ENCODE measurements around the gene ZFP28. TPM values are rescaled to one million over a fixed set of nuclear protein-coding genes. Genes with fewer than 3 reads are reported as not detected.

Gene ZFP28
- 0.05 TPM in 1 of 2 replicates, not detected in the other for total RNA-seq (2014; rRNA removed; shearing (Covaris generic))
- 0.06 TPM in 1 of 2 replicates, not detected in the other for polyA plus RNA-seq (2015; cell fraction: cytosol; rRNA removed)
- not detected in 2 replicates for polyA plus RNA-seq (2015; cell fraction: nucleus; rRNA removed)

DNA sequence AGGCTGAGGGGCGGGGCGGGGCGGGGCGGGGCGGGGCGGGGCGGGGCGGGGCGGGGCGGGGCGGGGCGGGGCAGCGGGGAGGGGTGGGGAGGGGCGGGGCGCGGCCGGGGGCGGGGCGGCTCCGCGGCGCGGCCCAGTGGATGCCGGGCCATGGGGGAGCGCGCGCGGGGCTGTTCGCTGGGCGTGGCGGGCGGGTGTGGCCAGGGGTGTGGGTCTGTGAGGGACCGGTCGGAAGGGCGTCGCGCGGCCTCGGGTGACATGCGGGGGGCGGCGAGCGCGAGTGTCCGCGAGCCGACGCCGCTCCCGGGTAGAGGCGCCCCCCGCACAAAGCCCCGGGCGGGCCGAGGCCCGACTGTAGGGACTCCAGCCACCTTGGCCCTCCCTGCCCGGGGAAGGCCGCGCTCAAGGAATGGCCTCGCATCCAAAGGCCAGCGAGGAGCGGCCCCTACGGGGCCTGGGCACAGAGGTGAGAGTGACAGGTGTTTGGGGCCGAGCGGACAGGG is at the start of gene ZFP28:
ZFP28 (plus strand) TSS at position 188 of the 503 bp plus-strand sequence; CDS start at position 259, 71 bp downstream.
- DNase-seq (ENCODE audit: low read depth): no peak

DNA sequence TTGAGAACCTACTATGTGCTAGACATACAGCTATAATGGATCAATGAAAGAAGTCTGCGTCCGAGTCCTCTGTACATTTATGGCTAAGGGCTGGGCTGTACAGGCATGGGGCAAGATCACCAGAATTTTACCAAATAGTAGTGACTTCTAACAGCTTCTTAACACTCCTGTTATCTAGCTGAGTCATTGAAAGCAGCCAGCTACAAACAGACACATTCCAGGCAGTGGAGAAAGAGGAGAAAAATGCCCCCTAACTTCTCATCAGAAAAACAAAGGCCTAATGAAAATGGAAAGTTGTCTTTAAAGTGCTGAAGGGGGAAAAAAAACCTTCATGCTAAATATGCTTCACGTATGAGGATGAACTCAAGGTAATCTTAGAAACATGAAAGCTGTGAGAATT is 47.3 kb upstream of the ZFP28 start:
- no peak for DNase-seq (ENCODE audit: low read depth)

DNA sequence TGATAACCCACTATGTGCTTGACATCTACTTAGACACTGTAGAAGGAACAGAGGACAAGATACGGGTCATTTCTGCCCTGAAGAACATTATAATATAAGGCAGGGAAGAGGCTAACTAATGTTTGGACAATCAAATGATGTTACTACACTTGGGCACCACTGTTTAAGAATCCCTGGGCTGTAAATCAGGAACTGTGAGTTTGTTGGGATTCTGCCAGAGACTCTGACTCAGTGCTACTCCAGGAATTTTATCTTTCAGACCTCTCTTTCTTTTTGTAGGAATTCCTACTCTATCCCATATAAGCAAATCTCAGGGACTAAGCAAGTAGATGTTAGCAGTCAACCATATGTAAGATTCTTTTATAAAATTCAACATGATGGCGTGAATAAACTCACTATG is 34.2 kb upstream of the ZFP28 start:
- no peak for DNase-seq (ENCODE audit: low read depth)

GRCh38 chr19:56507446-56508289 is 31.1 kb upstream of the ZFP28 start, which contains the start of gene ZNF471:
Gene ZNF471 (plus strand): TSS chr19:56507855. CDS start chr19:56511572, 3,717 bp downstream.
- no peak for DNase-seq (ENCODE audit: low read depth)

- no peak for DNase-seq (ENCODE audit: low read depth)
These were observed 30.4 kb upstream of the ZFP28 start for GRCh38 chr19:56508290-56508778.

GRCh38 chr19:56525214-56525860 is 13.4 kb upstream of the ZFP28 start:
- no peak for DNase-seq (ENCODE audit: low read depth)

GRCh38 chr19:56537442-56537841 is 1.3 kb upstream of the ZFP28 start:
- DNase-seq (ENCODE audit: low read depth): no peak

DNA sequence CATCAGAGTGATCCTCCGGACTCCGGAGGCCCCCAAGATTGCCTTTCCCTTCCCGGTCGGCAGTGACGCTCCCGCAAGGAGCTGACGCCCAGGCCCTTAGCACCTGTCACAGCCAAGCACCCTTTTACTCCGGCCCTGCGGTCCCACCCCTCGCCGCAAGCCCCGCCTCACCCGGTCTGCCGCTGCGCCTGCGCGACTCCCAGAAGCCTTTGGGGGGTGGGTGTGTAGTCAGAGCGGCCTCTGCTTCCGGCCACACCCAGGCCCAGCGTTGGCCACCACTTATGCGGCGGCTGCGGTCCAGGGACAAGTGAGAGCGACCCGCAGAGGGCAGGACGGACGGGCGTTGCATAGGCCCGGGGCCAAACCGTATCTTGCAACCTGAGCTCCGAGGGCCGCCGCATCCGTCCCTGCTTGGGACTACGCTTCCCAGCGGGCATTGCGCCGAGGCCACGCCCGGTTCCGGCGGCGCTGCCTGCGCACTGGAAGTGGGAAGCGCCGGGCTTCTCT is 441 bp upstream of the ZFP28 start:
- no peak for DNase-seq (ENCODE audit: low read depth)

DNA sequence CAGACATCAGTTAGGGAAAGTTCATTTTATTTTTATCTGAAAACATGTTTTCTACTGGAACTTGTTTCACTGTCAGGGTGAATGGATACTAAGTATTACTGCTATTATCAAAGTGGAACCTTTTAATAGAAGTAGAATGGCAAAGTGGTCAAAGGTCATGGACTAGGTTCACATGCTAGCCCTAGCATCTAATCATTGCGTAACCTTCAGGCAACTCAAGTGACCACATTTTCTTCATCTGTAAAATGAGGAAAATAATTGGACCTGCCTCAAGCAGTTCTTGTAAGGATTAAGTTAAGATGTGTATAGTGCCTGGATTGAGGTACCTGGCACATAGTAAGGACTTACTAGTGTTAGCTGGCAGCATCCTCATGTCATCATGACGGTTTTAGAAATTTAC is 5.0 kb downstream of the ZFP28 start:
- DNase-seq (ENCODE audit: low read depth): no peak

GRCh38 chr19:56547535-56547934 is 8.8 kb downstream of the ZFP28 start:
- no peak for DNase-seq (ENCODE audit: low read depth)

DNA sequence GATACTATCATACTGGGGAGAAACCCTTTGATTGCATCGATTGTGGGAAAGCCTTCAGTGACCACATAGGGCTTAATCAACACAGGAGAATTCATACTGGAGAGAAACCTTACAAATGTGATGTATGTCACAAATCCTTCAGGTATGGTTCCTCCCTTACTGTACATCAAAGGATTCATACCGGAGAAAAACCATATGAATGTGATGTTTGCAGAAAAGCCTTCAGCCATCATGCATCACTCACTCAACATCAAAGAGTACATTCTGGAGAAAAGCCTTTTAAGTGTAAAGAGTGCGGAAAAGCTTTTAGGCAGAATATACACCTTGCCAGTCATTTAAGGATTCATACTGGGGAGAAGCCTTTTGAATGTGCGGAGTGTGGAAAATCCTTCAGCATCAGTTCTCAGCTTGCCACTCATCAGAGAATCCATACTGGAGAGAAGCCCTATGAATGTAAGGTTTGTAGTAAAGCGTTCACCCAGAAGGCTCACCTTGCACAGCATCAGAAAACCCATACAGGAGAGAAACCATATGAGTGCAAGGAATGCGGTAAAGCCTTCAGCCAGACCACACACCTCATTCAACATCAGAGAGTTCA is 15.6 kb downstream of the ZFP28 start:
- DNase-seq (ENCODE audit: low read depth): no peak

DNA sequence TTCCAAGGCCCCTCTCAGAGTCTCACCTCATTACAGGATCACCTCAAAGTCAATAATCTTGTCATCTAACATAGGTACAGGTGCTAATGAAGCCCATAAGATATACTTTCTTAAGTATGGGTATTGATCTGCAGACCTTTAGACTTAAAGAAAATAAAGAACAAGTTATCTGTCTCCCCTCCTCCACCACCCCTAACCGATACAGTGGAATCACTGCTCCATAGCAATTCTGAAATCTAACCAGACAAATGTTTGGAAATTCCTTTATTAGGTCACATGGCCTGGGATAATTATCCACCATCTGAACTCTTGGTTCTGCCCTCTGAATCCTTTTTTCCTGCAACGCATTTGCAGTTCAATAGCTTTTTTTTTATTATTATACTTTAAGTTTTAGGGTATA is 24.0 kb downstream of the ZFP28 start:
- DNase-seq (ENCODE audit: low read depth): no peak

GRCh38 chr19:56566904-56567273 is 28.1 kb downstream of the ZFP28 start:
- no peak for DNase-seq (ENCODE audit: low read depth)

DNA sequence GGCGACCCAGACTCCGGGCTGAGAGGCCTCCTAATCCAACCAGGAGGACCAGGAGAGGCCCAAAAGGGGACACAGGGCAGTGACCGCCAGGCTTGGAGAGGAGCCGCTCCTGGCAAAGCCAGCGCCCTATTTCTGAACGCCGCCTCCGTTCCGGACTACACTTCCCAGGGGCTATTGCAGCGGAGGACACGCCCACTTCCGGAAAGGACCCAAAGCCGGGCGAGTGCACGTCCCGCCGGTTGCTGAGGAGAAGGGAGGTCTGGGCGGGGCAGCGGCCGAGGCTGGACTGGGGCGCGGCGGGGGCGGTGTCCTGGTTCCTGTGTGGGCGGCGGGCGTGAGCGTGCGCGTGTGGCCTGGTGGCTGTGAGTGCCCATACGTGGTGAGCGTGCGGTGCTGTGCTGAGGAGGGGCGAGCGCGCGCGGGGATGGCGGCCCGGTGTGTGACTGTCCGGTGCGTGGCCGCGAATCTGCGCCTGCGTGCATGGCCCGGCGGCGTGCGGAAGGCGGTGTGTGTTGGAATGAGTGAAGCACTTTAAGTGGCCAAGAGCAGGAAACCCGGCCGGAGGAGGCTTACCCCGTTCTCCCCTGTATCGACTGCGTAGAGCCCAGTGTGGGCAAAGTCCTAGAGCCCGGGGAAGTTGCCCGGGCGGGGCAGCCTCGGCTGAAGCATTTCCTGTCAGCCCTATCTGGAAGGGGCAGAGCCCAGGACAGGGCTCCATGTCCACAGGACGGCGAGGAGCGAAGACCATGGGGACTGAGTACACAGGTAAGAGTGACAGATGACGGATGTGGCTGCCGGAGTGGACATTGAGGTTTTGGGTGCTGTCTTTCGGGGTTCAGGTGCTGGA is 28.7 kb downstream of the ZFP28 start, which contains the start of gene ZNF470:
ZNF470 (plus strand) TSS at position 195 of the 847 bp plus-strand sequence. CDS start 2,844 bp downstream, outside the sequence.
- peak; percentile 66 for DNase-seq (ENCODE audit: low read depth)

- no peak for DNase-seq (ENCODE audit: low read depth)
These were observed 33.8 kb downstream of the ZFP28 start for GRCh38 chr19:56572589-56572988.

- no peak for DNase-seq (ENCODE audit: low read depth)
These were observed 35.2 kb downstream of the ZFP28 start for GRCh38 chr19:56573914-56574313.

DNA sequence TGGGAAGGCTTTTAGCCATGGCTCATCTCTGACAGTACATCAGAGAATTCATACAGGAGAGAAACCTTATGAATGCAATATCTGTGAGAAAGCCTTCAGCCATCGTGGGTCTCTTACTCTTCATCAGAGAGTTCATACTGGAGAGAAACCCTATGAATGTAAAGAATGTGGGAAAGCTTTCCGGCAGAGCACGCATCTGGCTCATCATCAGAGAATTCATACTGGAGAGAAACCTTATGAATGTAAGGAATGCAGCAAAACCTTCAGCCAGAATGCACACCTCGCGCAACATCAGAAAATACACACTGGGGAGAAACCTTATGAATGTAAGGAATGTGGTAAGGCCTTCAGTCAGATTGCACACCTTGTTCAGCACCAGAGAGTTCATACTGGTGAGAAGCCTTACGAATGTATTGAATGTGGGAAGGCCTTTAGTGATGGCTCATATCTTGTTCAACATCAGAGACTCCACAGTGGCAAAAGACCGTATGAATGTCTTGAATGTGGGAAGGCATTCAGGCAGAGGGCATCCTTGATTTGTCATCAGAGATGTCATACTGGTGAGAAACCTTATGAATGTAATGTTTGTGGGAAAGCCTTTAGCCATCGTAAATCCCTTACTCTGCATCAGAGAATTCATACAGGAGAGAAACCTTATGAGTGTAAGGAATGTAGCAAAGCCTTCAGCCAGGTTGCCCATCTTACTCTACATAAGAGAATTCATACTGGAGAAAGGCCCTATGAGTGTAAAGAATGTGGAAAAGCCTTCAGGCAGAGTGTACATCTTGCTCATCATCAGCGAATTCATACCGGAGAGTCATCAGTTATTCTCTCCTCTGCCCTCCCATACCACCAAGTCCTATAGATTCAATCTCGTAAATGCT is 39.2 kb downstream of the ZFP28 start:
- no peak for DNase-seq (ENCODE audit: low read depth)

DNA sequence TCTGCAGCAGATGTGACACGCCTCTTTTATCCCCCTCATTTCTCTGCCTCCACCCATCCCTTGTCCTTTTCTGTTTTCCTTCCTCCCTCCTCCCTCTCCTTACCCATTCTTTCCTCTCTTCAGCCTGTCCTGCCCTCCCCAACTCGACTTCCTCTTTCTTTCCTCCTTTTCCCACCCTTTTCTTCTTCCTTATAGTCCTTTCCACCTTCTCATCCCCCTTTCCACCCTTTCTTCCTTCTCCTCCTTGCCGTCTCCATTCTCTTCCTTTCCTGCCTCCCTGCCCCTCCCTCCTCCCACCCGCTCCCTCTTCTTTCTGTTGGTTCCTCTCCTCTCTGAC is 55.7 kb downstream of the ZFP28 start:
- no peak for DNase-seq (ENCODE audit: low read depth)

GRCh38 chr19:56594783-56595547 is 56.2 kb downstream of the ZFP28 start, which contains the start of gene ZNF71:
Gene ZNF71 (plus strand): TSS chr19:56595302. CDS start chr19:56601559, 6,257 bp downstream.
- DNase-seq (ENCODE audit: low read depth): peak; percentile 65
